SK-N-SH (cell line): ENCODE data around the gene PWWP2B.

Experiments used
- FOXM1 ChIP-seq: IDR thresholded peaks from 2 replicates; pipeline ENCODE4 v1.4.0; 2012; ENCODE audit warnings: low read depth, mild to moderate bottlenecking
- MEF2A ChIP-seq: IDR thresholded peaks from 2 replicates; pipeline ENCODE4 v1.4.0; 2012; ENCODE audit warnings: low read depth, borderline replicate concordance
- NRF1 ChIP-seq: IDR thresholded peaks from 2 replicates; pipeline ENCODE4 v1.6.1; 2012; ENCODE audit warnings: low read depth, mild to moderate bottlenecking, low read length
- POLR2AphosphoS5 ChIP-seq: IDR thresholded peaks from 2 replicates; pipeline ENCODE4 v1.6.1; 2012; ENCODE audit warnings: low read depth, low read length
- TAF1 ChIP-seq: IDR thresholded peaks from 2 replicates; pipeline ENCODE4 v1.6.1; 2012; ENCODE audit warnings: low read depth, mild to moderate bottlenecking, low read length, moderate library complexity, borderline replicate concordance
- TCF12 ChIP-seq: IDR thresholded peaks from 2 replicates; pipeline ENCODE4 v1.4.0; 2012
- TF ChIP-seq, protein P1 (sequence below): fragments of 200-600 bp; sonication (generic); IDR thresholded peaks from 2 replicates; pipeline ENCODE4 v1.6.1; 2017; ENCODE audit warnings: antibody characterized with exemption, mild to moderate bottlenecking, moderate library complexity
- TF ChIP-seq, protein P2 (sequence below): IDR thresholded peaks from 2 replicates; pipeline ENCODE4 v1.6.1; 2012; ENCODE audit warnings: mild to moderate bottlenecking, low read depth, low read length, moderate library complexity
- TF ChIP-seq, protein P3 (sequence below): IDR thresholded peaks from 2 replicates; pipeline ENCODE4 v1.4.0; 2012; ENCODE audit warnings: low read depth
- TF ChIP-seq, protein P4 (sequence below): IDR thresholded peaks from 2 replicates; pipeline ENCODE4 v1.4.0; 2012; ENCODE audit warnings: low read depth, borderline replicate concordance

DNA sequence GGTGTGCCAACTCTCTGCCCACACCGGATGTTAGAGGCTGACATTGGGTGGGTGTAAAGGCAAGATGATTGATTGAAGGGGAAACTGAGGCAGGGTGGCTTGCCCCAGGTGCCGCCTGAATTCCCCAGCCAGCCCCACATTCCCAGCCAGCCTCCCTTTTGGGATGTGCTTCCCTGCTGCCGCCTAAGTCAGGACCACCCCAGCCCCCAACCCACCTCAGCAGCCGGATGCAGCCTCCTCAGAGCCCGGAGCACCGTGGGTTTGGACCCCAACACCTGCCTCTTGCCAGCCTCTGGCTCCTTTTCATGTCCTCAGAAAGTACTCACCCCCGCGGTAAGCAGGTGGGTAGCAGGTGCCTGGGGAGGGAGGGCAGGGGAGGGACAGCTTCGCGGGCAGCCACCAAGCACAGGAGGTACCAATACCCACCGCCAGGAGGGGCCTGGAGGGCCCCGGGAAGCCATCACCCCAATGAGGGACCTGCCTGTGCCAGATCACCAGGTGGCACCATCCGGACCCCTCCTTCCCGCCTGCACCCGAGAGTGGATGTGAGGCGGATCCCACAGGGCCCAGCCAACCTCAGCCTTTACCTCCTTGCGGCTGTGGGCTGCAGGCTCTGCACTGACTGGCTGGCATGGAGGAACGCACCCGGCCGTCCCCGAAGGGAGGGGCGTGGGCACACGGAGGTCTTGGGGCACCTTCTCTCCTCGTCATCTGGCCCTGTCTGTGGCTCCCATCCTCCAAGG is 60.5 kb downstream of the PWWP2B start:
- TF ChIP-seq, protein P1, sequence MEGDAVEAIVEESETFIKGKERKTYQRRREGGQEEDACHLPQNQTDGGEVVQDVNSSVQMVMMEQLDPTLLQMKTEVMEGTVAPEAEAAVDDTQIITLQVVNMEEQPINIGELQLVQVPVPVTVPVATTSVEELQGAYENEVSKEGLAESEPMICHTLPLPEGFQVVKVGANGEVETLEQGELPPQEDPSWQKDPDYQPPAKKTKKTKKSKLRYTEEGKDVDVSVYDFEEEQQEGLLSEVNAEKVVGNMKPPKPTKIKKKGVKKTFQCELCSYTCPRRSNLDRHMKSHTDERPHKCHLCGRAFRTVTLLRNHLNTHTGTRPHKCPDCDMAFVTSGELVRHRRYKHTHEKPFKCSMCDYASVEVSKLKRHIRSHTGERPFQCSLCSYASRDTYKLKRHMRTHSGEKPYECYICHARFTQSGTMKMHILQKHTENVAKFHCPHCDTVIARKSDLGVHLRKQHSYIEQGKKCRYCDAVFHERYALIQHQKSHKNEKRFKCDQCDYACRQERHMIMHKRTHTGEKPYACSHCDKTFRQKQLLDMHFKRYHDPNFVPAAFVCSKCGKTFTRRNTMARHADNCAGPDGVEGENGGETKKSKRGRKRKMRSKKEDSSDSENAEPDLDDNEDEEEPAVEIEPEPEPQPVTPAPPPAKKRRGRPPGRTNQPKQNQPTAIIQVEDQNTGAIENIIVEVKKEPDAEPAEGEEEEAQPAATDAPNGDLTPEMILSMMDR, result no peak
- TF ChIP-seq NRF1 (no peak), MEF2A (no peak), POLR2AphosphoS5 (no peak), TCF12 (no peak), TAF1 (no peak), FOXM1 (no peak)
- TF ChIP-seq, protein P2, sequence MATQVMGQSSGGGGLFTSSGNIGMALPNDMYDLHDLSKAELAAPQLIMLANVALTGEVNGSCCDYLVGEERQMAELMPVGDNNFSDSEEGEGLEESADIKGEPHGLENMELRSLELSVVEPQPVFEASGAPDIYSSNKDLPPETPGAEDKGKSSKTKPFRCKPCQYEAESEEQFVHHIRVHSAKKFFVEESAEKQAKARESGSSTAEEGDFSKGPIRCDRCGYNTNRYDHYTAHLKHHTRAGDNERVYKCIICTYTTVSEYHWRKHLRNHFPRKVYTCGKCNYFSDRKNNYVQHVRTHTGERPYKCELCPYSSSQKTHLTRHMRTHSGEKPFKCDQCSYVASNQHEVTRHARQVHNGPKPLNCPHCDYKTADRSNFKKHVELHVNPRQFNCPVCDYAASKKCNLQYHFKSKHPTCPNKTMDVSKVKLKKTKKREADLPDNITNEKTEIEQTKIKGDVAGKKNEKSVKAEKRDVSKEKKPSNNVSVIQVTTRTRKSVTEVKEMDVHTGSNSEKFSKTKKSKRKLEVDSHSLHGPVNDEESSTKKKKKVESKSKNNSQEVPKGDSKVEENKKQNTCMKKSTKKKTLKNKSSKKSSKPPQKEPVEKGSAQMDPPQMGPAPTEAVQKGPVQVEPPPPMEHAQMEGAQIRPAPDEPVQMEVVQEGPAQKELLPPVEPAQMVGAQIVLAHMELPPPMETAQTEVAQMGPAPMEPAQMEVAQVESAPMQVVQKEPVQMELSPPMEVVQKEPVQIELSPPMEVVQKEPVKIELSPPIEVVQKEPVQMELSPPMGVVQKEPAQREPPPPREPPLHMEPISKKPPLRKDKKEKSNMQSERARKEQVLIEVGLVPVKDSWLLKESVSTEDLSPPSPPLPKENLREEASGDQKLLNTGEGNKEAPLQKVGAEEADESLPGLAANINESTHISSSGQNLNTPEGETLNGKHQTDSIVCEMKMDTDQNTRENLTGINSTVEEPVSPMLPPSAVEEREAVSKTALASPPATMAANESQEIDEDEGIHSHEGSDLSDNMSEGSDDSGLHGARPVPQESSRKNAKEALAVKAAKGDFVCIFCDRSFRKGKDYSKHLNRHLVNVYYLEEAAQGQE, result no peak
- TF ChIP-seq, protein P3, sequence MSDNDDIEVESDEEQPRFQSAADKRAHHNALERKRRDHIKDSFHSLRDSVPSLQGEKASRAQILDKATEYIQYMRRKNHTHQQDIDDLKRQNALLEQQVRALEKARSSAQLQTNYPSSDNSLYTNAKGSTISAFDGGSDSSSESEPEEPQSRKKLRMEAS, result no peak
- TF ChIP-seq, protein P4, sequence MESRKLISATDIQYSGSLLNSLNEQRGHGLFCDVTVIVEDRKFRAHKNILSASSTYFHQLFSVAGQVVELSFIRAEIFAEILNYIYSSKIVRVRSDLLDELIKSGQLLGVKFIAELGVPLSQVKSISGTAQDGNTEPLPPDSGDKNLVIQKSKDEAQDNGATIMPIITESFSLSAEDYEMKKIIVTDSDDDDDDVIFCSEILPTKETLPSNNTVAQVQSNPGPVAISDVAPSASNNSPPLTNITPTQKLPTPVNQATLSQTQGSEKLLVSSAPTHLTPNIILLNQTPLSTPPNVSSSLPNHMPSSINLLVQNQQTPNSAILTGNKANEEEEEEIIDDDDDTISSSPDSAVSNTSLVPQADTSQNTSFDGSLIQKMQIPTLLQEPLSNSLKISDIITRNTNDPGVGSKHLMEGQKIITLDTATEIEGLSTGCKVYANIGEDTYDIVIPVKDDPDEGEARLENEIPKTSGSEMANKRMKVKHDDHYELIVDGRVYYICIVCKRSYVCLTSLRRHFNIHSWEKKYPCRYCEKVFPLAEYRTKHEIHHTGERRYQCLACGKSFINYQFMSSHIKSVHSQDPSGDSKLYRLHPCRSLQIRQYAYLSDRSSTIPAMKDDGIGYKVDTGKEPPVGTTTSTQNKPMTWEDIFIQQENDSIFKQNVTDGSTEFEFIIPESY, result no peak
